Activated T-cell treated with anti-CD3 and anti-CD28 coated beads for 1 hour (primary cell): ENCODE measurements around the gene RAB40A.

ENCODE experiments used
- DNase-seq: peaks from one replicate; pipeline ENCODE4 v3.0.0-alpha.2; 2020; ENCODE audit warnings: low read depth

Gene RAB40A

GRCh38 chrX:103519389-103519788 is at the start of gene RAB40A:
RAB40A (minus strand) TSS chrX:103519489; CDS start chrX:103500756, 18,733 bp downstream.
- DNase-seq = no peak

- DNase-seq = no peak
Observed at GRCh38 chrX:103565752-103566151, 46.5 kb upstream of the RAB40A start.

- no peak for DNase-seq
Observed at GRCh38 chrX:103565197-103565596, 45.9 kb upstream of the RAB40A start.

GRCh38 chrX:103562801-103563200 is 43.5 kb upstream of the RAB40A start:
- no peak for DNase-seq

GRCh38 chrX:103560256-103560655 is 41.0 kb upstream of the RAB40A start:
- DNase-seq = no peak

- DNase-seq = no peak
Observed at GRCh38 chrX:103556963-103557612, 37.8 kb upstream of the RAB40A start.

- peak; percentile 28 for DNase-seq
Observed at GRCh38 chrX:103554687-103555424, 35.6 kb upstream of the RAB40A start.

- no peak for DNase-seq
Observed at GRCh38 chrX:103552236-103552635, 32.9 kb upstream of the RAB40A start.

- no peak for DNase-seq
Observed at GRCh38 chrX:103550415-103551051, 31.2 kb upstream of the RAB40A start.

- DNase-seq = no peak
Observed at GRCh38 chrX:103549916-103550315, 30.6 kb upstream of the RAB40A start.

- no peak for DNase-seq
Observed at GRCh38 chrX:103540145-103540544, 20.9 kb upstream of the RAB40A start.

GRCh38 chrX:103539695-103540094 is 20.4 kb upstream of the RAB40A start:
- no peak for DNase-seq

GRCh38 chrX:103538728-103539127 is 19.4 kb upstream of the RAB40A start:
- DNase-seq = no peak

GRCh38 chrX:103537871-103538387 is 18.6 kb upstream of the RAB40A start:
- DNase-seq = no peak

GRCh38 chrX:103536732-103537131 is 17.4 kb upstream of the RAB40A start:
- no peak for DNase-seq

- no peak for DNase-seq
Observed at GRCh38 chrX:103536071-103536470, 16.8 kb upstream of the RAB40A start.

- DNase-seq = no peak
Observed at GRCh38 chrX:103535206-103535605, 15.9 kb upstream of the RAB40A start.

GRCh38 chrX:103533511-103534216 is 14.4 kb upstream of the RAB40A start:
- peak; percentile 58 for DNase-seq

GRCh38 chrX:103531002-103531401 is 11.7 kb upstream of the RAB40A start:
- no peak for DNase-seq

- DNase-seq = no peak
Observed at GRCh38 chrX:103530545-103530944, 11.3 kb upstream of the RAB40A start.

GRCh38 chrX:103529550-103529949 is 10.3 kb upstream of the RAB40A start:
- no peak for DNase-seq

- DNase-seq = no peak
Observed at GRCh38 chrX:103524747-103525146, 5.5 kb upstream of the RAB40A start.
